ENCODE results near the gene NR4A1. TPM values are rescaled to one million over a fixed set of nuclear protein-coding genes. Genes with fewer than 3 reads are reported as not detected.

The NR4A1 gene
- total RNA-seq, 4 donors from 2014 or later, result 74.9 to 1,106 (median 350) TPM

GRCh38 chr12:52027085-52027843, 24.0 kb upstream of the NR4A1 start:
- DNase-seq (ENCODE audit: low spot score) (no peak), ATAC-seq (ENCODE audit: low FRiP score) (no peak)
- no peak for TF ChIP-seq CTCF (IDR thresholded peaks at IDR 0.05)

- TF ChIP-seq CTCF (IDR thresholded peaks at IDR 0.05), result no peak
- ATAC-seq (ENCODE audit: low FRiP score), result no peak
- DNase-seq (ENCODE audit: low spot score), result no peak
These were observed 21.6 kb upstream of the NR4A1 start for GRCh38 chr12:52029685-52030084.

- DNase-seq (ENCODE audit: low spot score), result peak; percentile 55
- no peak for TF ChIP-seq CTCF (IDR thresholded peaks at IDR 0.05)
- peak; percentile 43 for ATAC-seq (ENCODE audit: low FRiP score)
These were observed 18.8 kb upstream of the NR4A1 start for GRCh38 chr12:52032446-52032803.

GRCh38 chr12:52032804-52033445, 18.3 kb upstream of the NR4A1 start:
- ATAC-seq (ENCODE audit: low FRiP score), result peak; percentile 97
- TF ChIP-seq CTCF (IDR thresholded peaks at IDR 0.05), result no peak
- DNase-seq (ENCODE audit: low spot score), result peak; percentile 80

GRCh38 chr12:52033446-52034140, 17.6 kb upstream of the NR4A1 start:
- TF ChIP-seq CTCF (IDR thresholded peaks at IDR 0.05), result no peak
- DNase-seq (ENCODE audit: low spot score), result no peak
- no peak for ATAC-seq (ENCODE audit: low FRiP score)

GRCh38 chr12:52035190-52035589, 16.1 kb upstream of the NR4A1 start:
- ATAC-seq (ENCODE audit: low FRiP score) (no peak), DNase-seq (ENCODE audit: low spot score) (no peak)
- TF ChIP-seq CTCF (IDR thresholded peaks at IDR 0.05), result no peak
